ENCODE data around the gene ANKRD44. TPM values are rescaled to one million over a fixed set of nuclear protein-coding genes. Genes with fewer than 3 reads are reported as not detected.

ANKRD44 gene
- total and polyA plus RNA-seq, 2 of the 8 experiments (the other 6 are each of a cell fraction or from before 2014, with no cell fraction given) = 1.2 to 1.3 TPM

DNA sequence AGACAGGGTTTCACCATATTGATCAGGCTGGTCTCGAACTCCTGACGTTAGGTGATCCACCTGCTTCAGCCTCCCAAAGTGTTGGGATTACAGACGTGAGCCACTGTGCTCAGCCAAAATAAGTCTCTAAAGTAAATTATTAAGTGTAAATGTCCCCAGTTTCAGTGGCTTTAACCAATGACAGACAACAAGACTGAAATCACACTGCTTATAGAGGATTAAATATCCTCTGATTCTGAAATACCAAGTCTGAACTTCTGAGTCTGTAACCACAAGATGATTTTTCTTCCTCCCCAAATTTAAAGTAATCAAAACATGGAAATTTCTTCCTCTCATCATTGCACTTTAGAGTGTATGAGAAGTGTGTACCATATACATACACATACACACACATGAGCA is 16.5 kb upstream of the ANKRD44 start (continued):
- TF ChIP-seq, protein P1, sequence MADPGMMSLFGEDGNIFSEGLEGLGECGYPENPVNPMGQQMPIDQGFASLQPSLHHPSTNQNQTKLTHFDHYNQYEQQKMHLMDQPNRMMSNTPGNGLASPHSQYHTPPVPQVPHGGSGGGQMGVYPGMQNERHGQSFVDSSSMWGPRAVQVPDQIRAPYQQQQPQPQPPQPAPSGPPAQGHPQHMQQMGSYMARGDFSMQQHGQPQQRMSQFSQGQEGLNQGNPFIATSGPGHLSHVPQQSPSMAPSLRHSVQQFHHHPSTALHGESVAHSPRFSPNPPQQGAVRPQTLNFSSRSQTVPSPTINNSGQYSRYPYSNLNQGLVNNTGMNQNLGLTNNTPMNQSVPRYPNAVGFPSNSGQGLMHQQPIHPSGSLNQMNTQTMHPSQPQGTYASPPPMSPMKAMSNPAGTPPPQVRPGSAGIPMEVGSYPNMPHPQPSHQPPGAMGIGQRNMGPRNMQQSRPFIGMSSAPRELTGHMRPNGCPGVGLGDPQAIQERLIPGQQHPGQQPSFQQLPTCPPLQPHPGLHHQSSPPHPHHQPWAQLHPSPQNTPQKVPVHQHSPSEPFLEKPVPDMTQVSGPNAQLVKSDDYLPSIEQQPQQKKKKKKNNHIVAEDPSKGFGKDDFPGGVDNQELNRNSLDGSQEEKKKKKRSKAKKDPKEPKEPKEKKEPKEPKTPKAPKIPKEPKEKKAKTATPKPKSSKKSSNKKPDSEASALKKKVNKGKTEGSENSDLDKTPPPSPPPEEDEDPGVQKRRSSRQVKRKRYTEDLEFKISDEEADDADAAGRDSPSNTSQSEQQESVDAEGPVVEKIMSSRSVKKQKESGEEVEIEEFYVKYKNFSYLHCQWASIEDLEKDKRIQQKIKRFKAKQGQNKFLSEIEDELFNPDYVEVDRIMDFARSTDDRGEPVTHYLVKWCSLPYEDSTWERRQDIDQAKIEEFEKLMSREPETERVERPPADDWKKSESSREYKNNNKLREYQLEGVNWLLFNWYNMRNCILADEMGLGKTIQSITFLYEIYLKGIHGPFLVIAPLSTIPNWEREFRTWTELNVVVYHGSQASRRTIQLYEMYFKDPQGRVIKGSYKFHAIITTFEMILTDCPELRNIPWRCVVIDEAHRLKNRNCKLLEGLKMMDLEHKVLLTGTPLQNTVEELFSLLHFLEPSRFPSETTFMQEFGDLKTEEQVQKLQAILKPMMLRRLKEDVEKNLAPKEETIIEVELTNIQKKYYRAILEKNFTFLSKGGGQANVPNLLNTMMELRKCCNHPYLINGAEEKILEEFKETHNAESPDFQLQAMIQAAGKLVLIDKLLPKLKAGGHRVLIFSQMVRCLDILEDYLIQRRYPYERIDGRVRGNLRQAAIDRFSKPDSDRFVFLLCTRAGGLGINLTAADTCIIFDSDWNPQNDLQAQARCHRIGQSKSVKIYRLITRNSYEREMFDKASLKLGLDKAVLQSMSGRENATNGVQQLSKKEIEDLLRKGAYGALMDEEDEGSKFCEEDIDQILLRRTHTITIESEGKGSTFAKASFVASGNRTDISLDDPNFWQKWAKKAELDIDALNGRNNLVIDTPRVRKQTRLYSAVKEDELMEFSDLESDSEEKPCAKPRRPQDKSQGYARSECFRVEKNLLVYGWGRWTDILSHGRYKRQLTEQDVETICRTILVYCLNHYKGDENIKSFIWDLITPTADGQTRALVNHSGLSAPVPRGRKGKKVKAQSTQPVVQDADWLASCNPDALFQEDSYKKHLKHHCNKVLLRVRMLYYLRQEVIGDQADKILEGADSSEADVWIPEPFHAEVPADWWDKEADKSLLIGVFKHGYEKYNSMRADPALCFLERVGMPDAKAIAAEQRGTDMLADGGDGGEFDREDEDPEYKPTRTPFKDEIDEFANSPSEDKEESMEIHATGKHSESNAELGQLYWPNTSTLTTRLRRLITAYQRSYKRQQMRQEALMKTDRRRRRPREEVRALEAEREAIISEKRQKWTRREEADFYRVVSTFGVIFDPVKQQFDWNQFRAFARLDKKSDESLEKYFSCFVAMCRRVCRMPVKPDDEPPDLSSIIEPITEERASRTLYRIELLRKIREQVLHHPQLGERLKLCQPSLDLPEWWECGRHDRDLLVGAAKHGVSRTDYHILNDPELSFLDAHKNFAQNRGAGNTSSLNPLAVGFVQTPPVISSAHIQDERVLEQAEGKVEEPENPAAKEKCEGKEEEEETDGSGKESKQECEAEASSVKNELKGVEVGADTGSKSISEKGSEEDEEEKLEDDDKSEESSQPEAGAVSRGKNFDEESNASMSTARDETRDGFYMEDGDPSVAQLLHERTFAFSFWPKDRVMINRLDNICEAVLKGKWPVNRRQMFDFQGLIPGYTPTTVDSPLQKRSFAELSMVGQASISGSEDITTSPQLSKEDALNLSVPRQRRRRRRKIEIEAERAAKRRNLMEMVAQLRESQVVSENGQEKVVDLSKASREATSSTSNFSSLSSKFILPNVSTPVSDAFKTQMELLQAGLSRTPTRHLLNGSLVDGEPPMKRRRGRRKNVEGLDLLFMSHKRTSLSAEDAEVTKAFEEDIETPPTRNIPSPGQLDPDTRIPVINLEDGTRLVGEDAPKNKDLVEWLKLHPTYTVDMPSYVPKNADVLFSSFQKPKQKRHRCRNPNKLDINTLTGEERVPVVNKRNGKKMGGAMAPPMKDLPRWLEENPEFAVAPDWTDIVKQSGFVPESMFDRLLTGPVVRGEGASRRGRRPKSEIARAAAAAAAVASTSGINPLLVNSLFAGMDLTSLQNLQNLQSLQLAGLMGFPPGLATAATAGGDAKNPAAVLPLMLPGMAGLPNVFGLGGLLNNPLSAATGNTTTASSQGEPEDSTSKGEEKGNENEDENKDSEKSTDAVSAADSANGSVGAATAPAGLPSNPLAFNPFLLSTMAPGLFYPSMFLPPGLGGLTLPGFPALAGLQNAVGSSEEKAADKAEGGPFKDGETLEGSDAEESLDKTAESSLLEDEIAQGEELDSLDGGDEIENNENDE (IDR thresholded peaks at IDR 0.05; ENCODE audit: insufficient replicate concordance, low read length) = no peak
- TF ChIP-seq YY1 (IDR thresholded peaks at IDR 0.05; ENCODE audit: low read depth, low read length) (no peak), SIRT6 (IDR thresholded peaks at IDR 0.05; ENCODE audit: low read length) (no peak), JUN (IDR thresholded peaks at IDR 0.05; ENCODE audit: low read depth, low read length) (no peak), JUND (IDR thresholded peaks at IDR 0.05; ENCODE audit: low read length) (no peak), EZH2 (IDR thresholded peaks at IDR 0.05; ENCODE audit: low read depth, low read length, severe bottlenecking) (no peak), ZNF274 (IDR thresholded peaks at IDR 0.05; ENCODE audit: borderline replicate concordance, extremely low read depth, low read length) (no peak), HDAC2 (IDR thresholded peaks at IDR 0.05; ENCODE audit: borderline replicate concordance in 1 of 2, low read depth in 2 of 2, low read length in 2 of 2) (no peak)
- TF ChIP-seq, protein P2, sequence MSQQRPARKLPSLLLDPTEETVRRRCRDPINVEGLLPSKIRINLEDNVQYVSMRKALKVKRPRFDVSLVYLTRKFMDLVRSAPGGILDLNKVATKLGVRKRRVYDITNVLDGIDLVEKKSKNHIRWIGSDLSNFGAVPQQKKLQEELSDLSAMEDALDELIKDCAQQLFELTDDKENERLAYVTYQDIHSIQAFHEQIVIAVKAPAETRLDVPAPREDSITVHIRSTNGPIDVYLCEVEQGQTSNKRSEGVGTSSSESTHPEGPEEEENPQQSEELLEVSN (IDR thresholded peaks at IDR 0.05) = no peak

All from H1 (cell line).